GM10248 (cell line): ENCODE results near the gene AGPAT3.
A peak's percentile ranks its signal among the peaks of the same experiment; 100 is the strongest.

Experiments
- CTCF ChIA-PET: fragments of 300-600 bp; sonication (Branson Sonifier 250); formaldehyde crosslinking; extraction: SDS; loops from one replicate; lab custom pipeline; 2021; ENCODE audit warnings: antibody characterized with exemption; lab: Yijun Ruan, JAX
- POLR2A ChIA-PET: fragments of 350-650 bp; sonication (Branson Sonifier 250); formaldehyde crosslinking; extraction: SDS; loops from one replicate; lab custom pipeline; 2020; ENCODE audit warnings: antibody characterized with exemption; lab: Yijun Ruan, JAX
- DNase-seq: peaks from one replicate; pipeline ENCODE4 v3.0.0; 2012; ENCODE audit errors: extremely low spot score
- CTCF ChIP-seq: IDR thresholded peaks from 2 replicates; pipeline ENCODE4 v1.5.1; 2012; ENCODE audit warnings: mild to moderate bottlenecking, low read depth; ENCODE audit errors: extremely low read depth, missing control alignments, control extremely low read depth

The AGPAT3 gene

GRCh38 chr21:43979654-43980053 is 114.6 kb downstream of the AGPAT3 start:
- TF ChIP-seq CTCF, result peak; percentile 3
- POLR2A ChIA-PET, result no interaction called here
- CTCF ChIA-PET, result interaction anchor here (1.0 to 1.2 kb wide), 2 partner anchors 16 to 169 kb away, joined by 4 read pairs; no protein-coding TSS in a partner anchor
- no peak for DNase-seq

GRCh38 chr21:43981151-43981870 is 116.3 kb downstream of the AGPAT3 start:
- CTCF ChIA-PET, result interaction anchor here (1.2 kb wide), 1 partner anchor 18 kb away, joined by 4 read pairs; no protein-coding TSS in a partner anchor

GRCh38 chr21:43981871-43982210 is 116.8 kb downstream of the AGPAT3 start:
- TF ChIP-seq CTCF, result no peak
- DNase-seq, result no peak
- POLR2A ChIA-PET, result no interaction called here
- CTCF ChIA-PET, result no interaction called here

More at GRCh38 chr21:43981151-43981870, 116.3 kb downstream of the AGPAT3 start:
- TF ChIP-seq CTCF, result no peak
- no peak for DNase-seq
- POLR2A ChIA-PET, result no interaction called here

GRCh38 chr21:43982489-43983078 is 117.6 kb downstream of the AGPAT3 start:
- TF ChIP-seq CTCF, result no peak
- DNase-seq, result no peak
- ChIA-PET CTCF (no interaction called here), POLR2A (no interaction called here)

- no peak for DNase-seq
- TF ChIP-seq CTCF, result no peak
- POLR2A ChIA-PET, result no interaction called here
- CTCF ChIA-PET, result no interaction called here
These were observed 118.4 kb downstream of the AGPAT3 start for GRCh38 chr21:43983390-43983789.

- no peak for DNase-seq
These were observed 118.9 kb downstream of the AGPAT3 start for GRCh38 chr21:43983860-43984420.

More at GRCh38 chr21:43983860-43984420, 118.9 kb downstream of the AGPAT3 start:
- ChIA-PET POLR2A (no interaction called here), CTCF (interaction anchor here (1.4 kb wide), 1 partner anchor 243 kb away, joined by 3 read pairs; no protein-coding TSS in a partner anchor)
- TF ChIP-seq CTCF, result no peak
